ENCODE measurements around the gene IFTAP.

Gene IFTAP

GRCh38 chr11:36688571-36689291 lies 94.4 kb downstream of the IFTAP start:
- DNase-seq (ENCODE audit: low read depth): no peak
- TF ChIP-seq, protein P1, sequence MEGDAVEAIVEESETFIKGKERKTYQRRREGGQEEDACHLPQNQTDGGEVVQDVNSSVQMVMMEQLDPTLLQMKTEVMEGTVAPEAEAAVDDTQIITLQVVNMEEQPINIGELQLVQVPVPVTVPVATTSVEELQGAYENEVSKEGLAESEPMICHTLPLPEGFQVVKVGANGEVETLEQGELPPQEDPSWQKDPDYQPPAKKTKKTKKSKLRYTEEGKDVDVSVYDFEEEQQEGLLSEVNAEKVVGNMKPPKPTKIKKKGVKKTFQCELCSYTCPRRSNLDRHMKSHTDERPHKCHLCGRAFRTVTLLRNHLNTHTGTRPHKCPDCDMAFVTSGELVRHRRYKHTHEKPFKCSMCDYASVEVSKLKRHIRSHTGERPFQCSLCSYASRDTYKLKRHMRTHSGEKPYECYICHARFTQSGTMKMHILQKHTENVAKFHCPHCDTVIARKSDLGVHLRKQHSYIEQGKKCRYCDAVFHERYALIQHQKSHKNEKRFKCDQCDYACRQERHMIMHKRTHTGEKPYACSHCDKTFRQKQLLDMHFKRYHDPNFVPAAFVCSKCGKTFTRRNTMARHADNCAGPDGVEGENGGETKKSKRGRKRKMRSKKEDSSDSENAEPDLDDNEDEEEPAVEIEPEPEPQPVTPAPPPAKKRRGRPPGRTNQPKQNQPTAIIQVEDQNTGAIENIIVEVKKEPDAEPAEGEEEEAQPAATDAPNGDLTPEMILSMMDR (IDR thresholded peaks at IDR 0.05; ENCODE audit: control insufficient read depth, insufficient read depth, low read depth, low read length, missing control alignments): no peak
- no peak overlapping the region for H3K4me3 ChIP-seq (ENCODE audit: control insufficient read depth, low read depth, low read length)

GRCh38 chr11:36689442-36689841 lies 95.1 kb downstream of the IFTAP start:
- TF ChIP-seq, protein P1 (IDR thresholded peaks at IDR 0.05; ENCODE audit: control insufficient read depth, insufficient read depth, low read depth, low read length, missing control alignments): no peak
- no peak overlapping the region for H3K4me3 ChIP-seq (ENCODE audit: control insufficient read depth, low read depth, low read length)
- DNase-seq (ENCODE audit: low read depth): no peak

DNA sequence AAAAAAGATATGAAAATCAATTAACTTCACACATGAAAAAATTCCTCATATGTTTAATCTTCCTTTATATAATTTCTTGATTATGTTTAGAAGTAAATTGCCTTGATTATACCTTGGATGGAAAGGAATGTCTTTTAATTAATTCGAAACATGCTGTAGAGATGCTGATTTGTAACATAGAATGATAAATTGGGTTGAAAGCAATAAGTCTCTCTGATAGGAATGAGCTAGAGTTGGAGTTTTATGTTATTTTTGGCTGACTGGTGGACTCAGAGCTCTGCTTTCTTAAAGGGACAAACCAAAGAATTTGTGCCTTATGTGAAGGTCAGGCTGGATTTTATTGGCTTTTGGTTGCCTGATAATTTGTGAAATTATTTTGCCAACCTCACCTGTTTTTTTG lies 98.4 kb downstream of the IFTAP start:
- TF ChIP-seq, protein P1 (IDR thresholded peaks at IDR 0.05; ENCODE audit: control insufficient read depth, insufficient read depth, low read depth, low read length, missing control alignments): no peak
- DNase-seq (ENCODE audit: low read depth): no peak
- no peak overlapping the region for H3K4me3 ChIP-seq (ENCODE audit: control insufficient read depth, low read depth, low read length)

- TF ChIP-seq, protein P1 (IDR thresholded peaks at IDR 0.05; ENCODE audit: control insufficient read depth, insufficient read depth, low read depth, low read length, missing control alignments): no peak
- H3K4me3 ChIP-seq (ENCODE audit: control insufficient read depth, low read depth, low read length): no peak overlapping the region
- no peak for DNase-seq (ENCODE audit: low read depth)
Observed at GRCh38 chr11:36693139-36693843, 99.0 kb downstream of the IFTAP start.

- TF ChIP-seq, protein P1 (IDR thresholded peaks at IDR 0.05; ENCODE audit: control insufficient read depth, insufficient read depth, low read depth, low read length, missing control alignments): no peak
- no peak overlapping the region for H3K4me3 ChIP-seq (ENCODE audit: control insufficient read depth, low read depth, low read length)
- DNase-seq (ENCODE audit: low read depth): no peak
Observed at GRCh38 chr11:36695111-36695510, 100.8 kb downstream of the IFTAP start.

DNA sequence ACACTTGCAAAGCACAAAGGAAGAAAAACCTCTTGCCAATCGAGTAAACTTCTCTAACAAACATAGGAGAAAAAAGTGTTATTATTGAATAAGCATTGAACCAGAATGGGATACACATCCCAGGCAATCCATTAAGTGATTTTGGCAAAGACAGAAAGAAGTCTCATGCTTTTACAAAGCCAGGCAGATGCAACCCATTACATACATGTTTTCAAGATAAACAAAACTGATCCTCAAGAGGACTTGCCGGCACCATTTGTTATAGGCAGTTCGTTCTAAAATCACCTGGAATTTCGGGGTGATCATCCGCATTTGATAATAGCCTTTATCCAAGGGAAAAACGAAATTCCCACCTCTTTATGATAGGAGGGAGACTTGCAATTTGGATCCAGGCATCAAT lies 101.3 kb downstream of the IFTAP start:
- H3K4me3 ChIP-seq (ENCODE audit: control insufficient read depth, low read depth, low read length): no peak overlapping the region
- DNase-seq (ENCODE audit: low read depth): no peak
- TF ChIP-seq, protein P1 (IDR thresholded peaks at IDR 0.05; ENCODE audit: control insufficient read depth, insufficient read depth, low read depth, low read length, missing control alignments): no peak

Data from AG09309 (cell line).